OCI-LY1 (cell line): ENCODE measurements around the gene JAGN1.

Experiments used
- H2AFZ ChIP-seq: fragments of 200-600 bp; sonication (generic), shearing (Covaris generic); 2 replicates; pipeline ENCODE4 v1.6.0; 2014; ENCODE audit warnings: antibody characterized with exemption, mild to moderate bottlenecking, low read length
- H3F3A ChIP-seq: fragments of 200-600 bp; sonication (generic), shearing (Covaris generic); 2 replicates; pipeline ENCODE4 v1.6.0; 2014; ENCODE audit warnings: mild to moderate bottlenecking, antibody characterized with exemption, low read length, moderate library complexity; ENCODE audit not compliant: insufficient read depth
- H3K27ac ChIP-seq: fragments of 200-600 bp; sonication (generic); 2 replicates; pipeline ENCODE4 v1.5.1; 2014; ENCODE audit warnings: low read length, mixed run types, mild to moderate bottlenecking, low read depth; ENCODE audit not compliant: poor library complexity, severe bottlenecking
- H3K27me3 ChIP-seq: fragments of 200-600 bp; sonication (generic); 2 replicates; pipeline ENCODE4 v1.6.0; 2014; ENCODE audit warnings: antibody characterized with exemption, mild to moderate bottlenecking, low read length, moderate library complexity; ENCODE audit not compliant: insufficient read depth
- H3K36me3 ChIP-seq: fragments of 200-600 bp; sonication (generic); 2 replicates; pipeline ENCODE4 v1.6.1; 2014; ENCODE audit warnings: mild to moderate bottlenecking, antibody characterized with exemption, low read length, moderate library complexity, mixed read lengths; ENCODE audit not compliant: insufficient read depth
- H3K4me1 ChIP-seq: fragments of 200-600 bp; sonication (generic); 2 replicates; pipeline ENCODE4 v1.5.1; 2014; ENCODE audit warnings: mild to moderate bottlenecking, low read length, moderate library complexity; ENCODE audit not compliant: insufficient read depth, severe bottlenecking
- H3K4me2 ChIP-seq: fragments of 200-600 bp; sonication (generic), shearing (Covaris generic); 2 replicates; pipeline ENCODE4 v1.6.1; 2014; ENCODE audit warnings: low read length
- H3K4me3 ChIP-seq: fragments of 200-600 bp; sonication (generic); 2 replicates; pipeline ENCODE4 v1.5.1; 2014; ENCODE audit warnings: low read length, low read depth, mild to moderate bottlenecking, mixed read lengths; ENCODE audit not compliant: poor library complexity, severe bottlenecking
- H3K79me2 ChIP-seq: fragments of 200-600 bp; shearing (Covaris generic); 2 replicates; pipeline ENCODE4 v1.6.1; 2016; ENCODE audit warnings: mixed run types, low read length, mixed read lengths; ENCODE audit not compliant: insufficient read depth
- H3K9ac ChIP-seq: fragments of 200-600 bp; sonication (generic), shearing (Covaris generic); 2 replicates; pipeline ENCODE4 v1.6.1; 2014; ENCODE audit warnings: mild to moderate bottlenecking, low read length, mixed read lengths
- H3K9me2 ChIP-seq: fragments of 200-600 bp; sonication (generic), shearing (Covaris generic); 2 replicates; pipeline ENCODE4 v1.6.1; 2014; ENCODE audit warnings: low read depth, mild to moderate bottlenecking, low read length, mixed read lengths
- H3K9me3 ChIP-seq: fragments of 200-600 bp; shearing (Covaris generic); 2 replicates; pipeline ENCODE4 v1.6.1; 2014; ENCODE audit warnings: low read length, mixed read lengths
- H4K20me1 ChIP-seq: fragments of 200-600 bp; sonication (generic), shearing (Covaris generic); 2 replicates; pipeline ENCODE4 v1.6.0; 2016; ENCODE audit warnings: mild to moderate bottlenecking, low read length; ENCODE audit not compliant: insufficient read depth
- CTCF ChIP-seq: fragments of 200-600 bp; sonication (generic), shearing (Covaris generic); IDR thresholded peaks from 2 replicates; pipeline ENCODE4 v1.5.1; 2017; ENCODE audit warnings: mild to moderate bottlenecking, antibody characterized with exemption, low read length, moderate library complexity, mixed read lengths
- EZH2 ChIP-seq: fragments of 200-600 bp; sonication (generic), shearing (Covaris generic); IDR thresholded peaks from 2 replicates; pipeline ENCODE4 v1.8.0; 2017; ENCODE audit warnings: borderline replicate concordance, mixed run types, mild to moderate bottlenecking, antibody characterized with exemption, low read length, moderate library complexity, mixed read lengths

The JAGN1 gene

GRCh38 chr3:9934235-9934621 is 43.8 kb downstream of the JAGN1 start:
- Histone ChIP-seq H3K27me3 (no peaks in the 10 kb centered on the region; the same call in 1 of the 2 replicates), H3K27ac (peak overlapping the region; percentile 62), H3K9me3 (no peaks in the 10 kb centered on the region), H4K20me1 (no peaks in the 10 kb centered on the region), H3K9me2 (no peaks in the 10 kb centered on the region), H3K9ac (peak overlapping the region; percentile 81), H3K4me1 (peaks cover 26% of the 10 kb centered on the region), H2AFZ (no peak overlapping the region), H3F3A (no peaks in the 10 kb centered on the region), H3K36me3 (peaks cover 29% of the 10 kb centered on the region), H3K79me2 (no peaks in the 10 kb centered on the region), H3K4me3 (peak overlapping the region; percentile 74), H3K4me2 (peak overlapping the region; percentile 85)
- TF ChIP-seq CTCF = peak; percentile 28; the same call in 1 of the 2 replicates
- TF ChIP-seq EZH2 = no peak

- H3K79me2 ChIP-seq = no peaks in the 10 kb centered on the region
- no peaks in the 10 kb centered on the region for H3K9me3 ChIP-seq
- H3K27ac ChIP-seq = peak overlapping the region; percentile 3
- no peaks in the 10 kb centered on the region for H3K9me2 ChIP-seq
- no peaks in the 10 kb centered on the region for H4K20me1 ChIP-seq
- peak overlapping the region; percentile 85 for H3K4me2 ChIP-seq
- H3K4me3 ChIP-seq = peak overlapping the region; percentile 74
- H3K4me1 ChIP-seq = peaks cover 26% of the 10 kb centered on the region
- H3K9ac ChIP-seq = peak overlapping the region; percentile 81
- H3K36me3 ChIP-seq = peaks cover 29% of the 10 kb centered on the region
- no peaks in the 10 kb centered on the region for H3F3A ChIP-seq
- H2AFZ ChIP-seq = no peak overlapping the region
- no peaks in the 10 kb centered on the region; the same call in 1 of the 2 replicates for H3K27me3 ChIP-seq
- TF ChIP-seq EZH2 = no peak
Measured at GRCh38 chr3:9934993-9935392, 44.6 kb downstream of the JAGN1 start.

- TF ChIP-seq EZH2 = no peak
- no peak for TF ChIP-seq CTCF
- no peak overlapping the region; the same call in 1 of the 2 replicates for H3K9ac ChIP-seq
- H4K20me1 ChIP-seq = no peaks in the 10 kb centered on the region
- H3K27me3 ChIP-seq = no peaks in the 10 kb centered on the region
- no peak overlapping the region for H2AFZ ChIP-seq
- H3K4me3 ChIP-seq = peak overlapping the region; percentile 74
- H3K79me2 ChIP-seq = no peaks in the 10 kb centered on the region
- H3F3A ChIP-seq = no peaks in the 10 kb centered on the region
- peaks cover 32% of the 10 kb centered on the region for H3K36me3 ChIP-seq
- H3K9me3 ChIP-seq = no peaks in the 10 kb centered on the region
- H3K27ac ChIP-seq = no peak overlapping the region
- H3K4me2 ChIP-seq = peak overlapping the region; percentile 85; the same call in 1 of the 2 replicates
- H3K4me1 ChIP-seq = peaks cover 26% of the 10 kb centered on the region
- no peaks in the 10 kb centered on the region for H3K9me2 ChIP-seq
Measured at GRCh38 chr3:9935966-9936510, 45.6 kb downstream of the JAGN1 start.
